Temporal lobe (tissue), 1 donor: ENCODE results near the gene HNRNPC. TPM values are rescaled to one million over a fixed set of nuclear protein-coding genes. Genes with fewer than 3 reads are reported as not detected.

ENCODE experiments used
- total RNA-seq: library from RNA; depleted of rRNA; stranded (reverse); fragments of >200 nt; gene quantifications from one replicate; pipeline ENCODE4 v1.2.3, GENCODE V29; 2014

The HNRNPC gene
- total RNA-seq, 1 donor from 2014 or later = 387 TPM

Other genes starting within 250 kb of the HNRNPC start
- gene NDRG2, start 244.4 kb downstream of the HNRNPC start, total RNA-seq = 117 TPM
- gene TPPP2, start 239.2 kb downstream of the HNRNPC start, total RNA-seq = not detected
- not detected for gene RNASE13, start 234.6 kb downstream of the HNRNPC start, total RNA-seq
- not detected for gene RNASE7, start 227.1 kb downstream of the HNRNPC start, total RNA-seq
- not detected for gene RNASE8, start 211.6 kb downstream of the HNRNPC start, total RNA-seq
- gene ARHGEF40, start 199.1 kb downstream of the HNRNPC start, total RNA-seq = 15.0 TPM
- 5.7 TPM for gene ZNF219, start 170.8 kb downstream of the HNRNPC start, total RNA-seq
- gene TMEM253, start 168.4 kb downstream of the HNRNPC start, total RNA-seq = not detected
- gene OR5AU1, start 113.4 kb downstream of the HNRNPC start, total RNA-seq = not detected
- gene RPGRIP1, start 10.6 kb upstream of the HNRNPC start, total RNA-seq = not detected
- 76.7 TPM for gene SUPT16H, start 114.6 kb upstream of the HNRNPC start, total RNA-seq
- 68.4 TPM for gene CHD8, start 186.7 kb upstream of the HNRNPC start, total RNA-seq
- 32.5 TPM for gene RAB2B, start 207.5 kb upstream of the HNRNPC start, total RNA-seq
- 22.4 TPM for gene TOX4, start 207.8 kb upstream of the HNRNPC start, total RNA-seq
- gene METTL3, start 241.9 kb upstream of the HNRNPC start, total RNA-seq = 46.7 TPM